ENCODE results near the gene CHMP4A.

DNA sequence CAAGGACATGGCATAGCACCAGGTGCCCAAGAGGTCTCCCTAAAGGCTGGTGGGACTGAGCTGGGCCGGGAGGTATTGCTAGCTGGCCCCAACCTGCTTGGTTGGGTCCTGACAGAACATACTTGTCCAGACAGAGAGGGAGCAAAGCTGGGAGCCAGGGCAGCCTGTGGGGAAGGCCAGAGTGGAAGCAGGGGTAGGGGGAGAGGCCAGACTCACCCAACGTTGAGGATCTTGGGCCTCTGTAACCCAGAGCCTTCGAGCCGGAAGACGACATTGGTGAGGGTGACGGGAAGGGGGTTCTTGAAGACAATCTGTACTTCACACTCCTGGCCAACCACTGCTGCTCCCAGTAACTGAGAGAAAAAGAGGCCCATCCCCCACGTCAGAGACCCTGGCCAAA is 40.6 kb upstream of the CHMP4A start:
- TF ChIP-seq, protein P1, sequence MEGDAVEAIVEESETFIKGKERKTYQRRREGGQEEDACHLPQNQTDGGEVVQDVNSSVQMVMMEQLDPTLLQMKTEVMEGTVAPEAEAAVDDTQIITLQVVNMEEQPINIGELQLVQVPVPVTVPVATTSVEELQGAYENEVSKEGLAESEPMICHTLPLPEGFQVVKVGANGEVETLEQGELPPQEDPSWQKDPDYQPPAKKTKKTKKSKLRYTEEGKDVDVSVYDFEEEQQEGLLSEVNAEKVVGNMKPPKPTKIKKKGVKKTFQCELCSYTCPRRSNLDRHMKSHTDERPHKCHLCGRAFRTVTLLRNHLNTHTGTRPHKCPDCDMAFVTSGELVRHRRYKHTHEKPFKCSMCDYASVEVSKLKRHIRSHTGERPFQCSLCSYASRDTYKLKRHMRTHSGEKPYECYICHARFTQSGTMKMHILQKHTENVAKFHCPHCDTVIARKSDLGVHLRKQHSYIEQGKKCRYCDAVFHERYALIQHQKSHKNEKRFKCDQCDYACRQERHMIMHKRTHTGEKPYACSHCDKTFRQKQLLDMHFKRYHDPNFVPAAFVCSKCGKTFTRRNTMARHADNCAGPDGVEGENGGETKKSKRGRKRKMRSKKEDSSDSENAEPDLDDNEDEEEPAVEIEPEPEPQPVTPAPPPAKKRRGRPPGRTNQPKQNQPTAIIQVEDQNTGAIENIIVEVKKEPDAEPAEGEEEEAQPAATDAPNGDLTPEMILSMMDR (IDR thresholded peaks at IDR 0.05) = no peak
- TF ChIP-seq POLR2AphosphoS5 (IDR thresholded peaks at IDR 0.05) = no peak
- TF ChIP-seq POLR2A (IDR thresholded peaks at IDR 0.05; ENCODE audit: low read depth) = no peak
